Tibial nerve (tissue), 4 donors: ENCODE measurements around the gene KRTAP12-2. TPM values are rescaled to one million over a fixed set of nuclear protein-coding genes. Genes with fewer than 3 reads are reported as not detected.

Source experiments
- DNase-seq, 2 donors: peaks; one replicate each; pipeline ENCODE4 v3.0.0-alpha.2; 2019; ENCODE audit warnings: low spot score in 2 of 2
- H3K27ac ChIP-seq, 4 donors: fragments of 200-600 bp; sonication (generic) in 3 of 4; one replicate each; pipeline ENCODE4 v1.5.1; 2017 to 2019; ENCODE audit warnings: mild to moderate bottlenecking in 1 of 4
- H3K27me3 ChIP-seq, 2 donors: fragments of 200-600 bp; sonication (generic) in 1 of 2; one replicate each; pipeline versions ENCODE4 v1.5.1 to v1.6.0; 2017 to 2019
- H3K36me3 ChIP-seq, 3 donors: fragments of 200-600 bp; sonication (generic); one replicate each; pipeline ENCODE4 v1.5.1; 2018 to 2019
- H3K4me1 ChIP-seq, 4 donors: fragments of 200-600 bp; sonication (generic) in 3 of 4; one replicate each; pipeline ENCODE4 v1.5.1; 2017 to 2019
- H3K4me3 ChIP-seq, 4 donors: fragments of 200-600 bp; sonication (generic) in 3 of 4; one replicate each; pipeline ENCODE4 v1.5.1; 2017 to 2019; ENCODE audit warnings: mild to moderate bottlenecking in 1 of 4, moderate library complexity in 1 of 4
- H3K9me3 ChIP-seq, 4 donors: fragments of 200-600 bp; sonication (generic) in 3 of 4; one replicate each; pipeline ENCODE4 v1.5.1; 2017 to 2019
- EP300 ChIP-seq, 2 donors: sonication (generic); formaldehyde crosslinking; IDR thresholded peaks; one replicate each; pipeline ENCODE4 v1.6.1; 2017; ENCODE audit warnings: antibody characterized with exemption in 2 of 2, mild to moderate bottlenecking in 1 of 2
- POLR2A ChIP-seq, 2 donors: fragments of 450-650 bp; IDR thresholded peaks; one replicate each; pipeline ENCODE4 v1.6.1; 2017; ENCODE audit warnings: antibody characterized with exemption in 2 of 2, mild to moderate bottlenecking in 2 of 2, moderate library complexity in 2 of 2
- WGBS, 2 donors: methylation state at CpG; one replicate each; pipeline ENCODE4 v1.1.5; 2018; 5-methylcytosine and 5-hydroxymethylcytosine counted together
- total RNA-seq, 4 donors: library from RNA; depleted of rRNA; stranded (reverse); fragments of >200 nt; gene quantifications; one replicate each; pipeline ENCODE4 v1.1.0, GENCODE V29; 2016
- TF ChIP-seq, protein P1 (sequence below), 5 experiments: fragments of 200-600 bp in 3 of 5; fragments of 450-650 bp in 2 of 5; sonication (generic) in 3 of 5; IDR thresholded peaks; one replicate each; pipeline ENCODE4 v1.5.1; 2016 to 2019; ENCODE audit warnings: antibody characterized with exemption in 5 of 5, mild to moderate bottlenecking in 3 of 5, moderate library complexity in 2 of 5

The KRTAP12-2 gene
- total RNA-seq, 4 donors from 2014 or later, result not detected

- H3K27me3 ChIP-seq, result peaks cover 0 to 12% of the 10 kb centered on the region in 2 donors
- H3K9me3 ChIP-seq, result peaks cover 0 to 50% (median 9%) of the 10 kb centered on the region in 4 donors
- DNase-seq, result no peak
- no peak overlapping the region for H3K27ac ChIP-seq
- no peak overlapping the region for H3K4me3 ChIP-seq
- TF ChIP-seq EP300 (IDR thresholded peaks at IDR 0.05) (no peak), POLR2A (IDR thresholded peaks at IDR 0.05) (no peak)
- TF ChIP-seq, protein P1, sequence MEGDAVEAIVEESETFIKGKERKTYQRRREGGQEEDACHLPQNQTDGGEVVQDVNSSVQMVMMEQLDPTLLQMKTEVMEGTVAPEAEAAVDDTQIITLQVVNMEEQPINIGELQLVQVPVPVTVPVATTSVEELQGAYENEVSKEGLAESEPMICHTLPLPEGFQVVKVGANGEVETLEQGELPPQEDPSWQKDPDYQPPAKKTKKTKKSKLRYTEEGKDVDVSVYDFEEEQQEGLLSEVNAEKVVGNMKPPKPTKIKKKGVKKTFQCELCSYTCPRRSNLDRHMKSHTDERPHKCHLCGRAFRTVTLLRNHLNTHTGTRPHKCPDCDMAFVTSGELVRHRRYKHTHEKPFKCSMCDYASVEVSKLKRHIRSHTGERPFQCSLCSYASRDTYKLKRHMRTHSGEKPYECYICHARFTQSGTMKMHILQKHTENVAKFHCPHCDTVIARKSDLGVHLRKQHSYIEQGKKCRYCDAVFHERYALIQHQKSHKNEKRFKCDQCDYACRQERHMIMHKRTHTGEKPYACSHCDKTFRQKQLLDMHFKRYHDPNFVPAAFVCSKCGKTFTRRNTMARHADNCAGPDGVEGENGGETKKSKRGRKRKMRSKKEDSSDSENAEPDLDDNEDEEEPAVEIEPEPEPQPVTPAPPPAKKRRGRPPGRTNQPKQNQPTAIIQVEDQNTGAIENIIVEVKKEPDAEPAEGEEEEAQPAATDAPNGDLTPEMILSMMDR (IDR thresholded peaks at IDR 0.05), result no peak
- H3K4me1 ChIP-seq, result no peaks in the 10 kb centered on the region
- no peaks in the 10 kb centered on the region for H3K36me3 ChIP-seq
Observed at GRCh38 chr21:44623575-44623974, 43.2 kb downstream of the KRTAP12-2 start.

- TF ChIP-seq, protein P1 (IDR thresholded peaks at IDR 0.05), result no peak
- TF ChIP-seq EP300 (IDR thresholded peaks at IDR 0.05) (no peak), POLR2A (IDR thresholded peaks at IDR 0.05) (no peak)
- H3K9me3 ChIP-seq, result peaks cover 0 to 42% (median 9%) of the 10 kb centered on the region in 4 donors
- 84 to 86% methylated on average over 6 of the region's 6 CpGs for WGBS, 2 donors
- no peak overlapping the region for H3K4me3 ChIP-seq
- H3K27me3 ChIP-seq, result no peaks in the 10 kb centered on the region
- H3K4me1 ChIP-seq, result no peaks in the 10 kb centered on the region
- H3K36me3 ChIP-seq, result no peaks in the 10 kb centered on the region
- no peak for DNase-seq
- H3K27ac ChIP-seq, result no peak overlapping the region
Observed at GRCh38 chr21:44619886-44620285, 46.8 kb downstream of the KRTAP12-2 start.

- peaks cover 0 to 32% (median 5%) of the 10 kb centered on the region in 4 donors for H3K9me3 ChIP-seq
- H3K4me3 ChIP-seq, result no peak overlapping the region
- H3K27me3 ChIP-seq, result no peaks in the 10 kb centered on the region
- H3K36me3 ChIP-seq, result no peaks in the 10 kb centered on the region
- peak overlapping the region in 1 of 4 donors; percentile 12 for H3K27ac ChIP-seq
- no peak for DNase-seq
- TF ChIP-seq, protein P1 (IDR thresholded peaks at IDR 0.05), result no peak
- no peak for TF ChIP-seq POLR2A (IDR thresholded peaks at IDR 0.05)
- TF ChIP-seq EP300 (IDR thresholded peaks at IDR 0.05), result no peak
- H3K4me1 ChIP-seq, result no peaks in the 10 kb centered on the region
- WGBS, 2 donors, result 59 to 70% methylated on average over 3 of the region's 3 CpGs
Observed at GRCh38 chr21:44618909-44619308, 47.8 kb downstream of the KRTAP12-2 start.

DNA sequence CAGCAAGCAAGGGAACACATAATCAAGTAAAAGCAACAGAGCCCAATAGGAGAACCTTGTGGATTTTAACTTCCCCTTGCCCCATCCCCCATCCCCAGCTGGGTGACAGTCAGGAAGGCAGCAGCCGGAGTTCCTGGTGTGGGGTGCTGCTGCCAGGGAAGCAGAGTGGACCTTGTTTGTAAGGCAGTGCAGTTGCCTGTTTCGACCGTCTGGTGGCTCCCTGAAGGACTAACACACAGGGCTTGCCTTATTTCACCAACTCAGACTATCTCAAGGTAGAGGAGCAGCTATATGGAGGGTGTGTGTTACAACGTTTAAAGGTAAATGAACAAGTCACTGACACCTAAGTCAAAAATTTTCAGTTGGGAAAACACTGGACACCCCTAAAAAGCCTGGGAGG is 48.2 kb downstream of the KRTAP12-2 start:
- DNase-seq, result peak in 1 of 2 donors; percentile 25
- Histone ChIP-seq H3K36me3 (no peaks in the 10 kb centered on the region), H3K9me3 (peaks cover 0 to 28% (median 3%) of the 10 kb centered on the region in 4 donors), H3K27me3 (no peaks in the 10 kb centered on the region), H3K4me1 (no peaks in the 10 kb centered on the region), H3K27ac (peak overlapping the region in 1 of 4 donors; percentile 12), H3K4me3 (no peak overlapping the region)
- TF ChIP-seq POLR2A (IDR thresholded peaks at IDR 0.05), result no peak
- TF ChIP-seq, protein P1 (IDR thresholded peaks at IDR 0.05), result no peak
- no peak for TF ChIP-seq EP300 (IDR thresholded peaks at IDR 0.05)
- WGBS, 2 donors, result 10 to 23% methylated on average over 4 of the region's 4 CpGs

DNA sequence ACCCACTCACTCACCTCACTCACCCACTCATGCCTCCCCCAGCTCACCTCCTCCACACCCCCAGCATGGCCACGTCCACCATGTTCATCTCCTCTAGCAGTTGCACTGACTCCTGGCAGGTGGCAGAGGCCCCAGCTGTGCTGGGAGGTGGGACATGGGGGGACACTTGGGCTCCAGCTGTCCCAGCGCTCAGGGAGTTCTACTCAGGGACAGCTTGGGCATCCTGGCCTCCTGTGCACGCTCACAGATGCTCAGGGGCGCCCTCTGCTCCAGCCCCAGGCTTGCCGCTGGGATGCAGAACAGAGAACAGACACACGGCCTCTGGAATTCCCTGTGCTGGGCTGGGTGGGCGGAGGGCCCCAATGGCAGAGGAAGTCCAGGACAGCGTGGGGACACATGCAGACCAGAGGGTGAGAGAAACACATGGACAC is 49.6 kb downstream of the KRTAP12-2 start:
- no peaks in the 10 kb centered on the region for H3K4me1 ChIP-seq
- WGBS, 2 donors, result 30 to 41% methylated on average over 7 to 8 of the region's 8 CpGs
- H3K36me3 ChIP-seq, result no peaks in the 10 kb centered on the region
- H3K9me3 ChIP-seq, result peaks cover 0 to 21% (median 2%) of the 10 kb centered on the region in 4 donors
- H3K4me3 ChIP-seq, result no peak overlapping the region
- TF ChIP-seq EP300 (IDR thresholded peaks at IDR 0.05) (no peak), POLR2A (IDR thresholded peaks at IDR 0.05) (no peak)
- TF ChIP-seq, protein P1 (IDR thresholded peaks at IDR 0.05), result no peak
- H3K27me3 ChIP-seq, result no peaks in the 10 kb centered on the region
- H3K27ac ChIP-seq, result no peak overlapping the region
- DNase-seq, result no peak
